ENCODE measurements around the gene MARS1. TPM values are rescaled to one million over a fixed set of nuclear protein-coding genes. Genes with fewer than 3 reads are reported as not detected.

The MARS1 gene
- total RNA-seq, 2 donors from 2014 or later, result 36.9 to 41.0 TPM

GRCh38 chr12:57522011-57522886, 34.4 kb downstream of the MARS1 start, which contains the start of gene MBD6:
Gene MBD6 (plus strand): TSS chr12:57522824. CDS start chr12:57524304, 1,480 bp downstream.
- H3K4me3 ChIP-seq, result peak within 1 kb of the TSS; percentile 93 to 97
- H3K9me3 ChIP-seq, result no peaks in the 10 kb centered on the region
- peak within 1 kb of the TSS; percentile 97 to 100 for H3K27ac ChIP-seq
- peaks cover 42% of the 10 kb centered on the region for H3K36me3 ChIP-seq
- DNase-seq (ENCODE audit: low spot score), result peak; percentile 91
- H3K27me3 ChIP-seq, result no peaks in the 10 kb centered on the region
- TF ChIP-seq CTCF (IDR thresholded peaks at IDR 0.05), result no peak
- peaks cover 0 to 71% of the 10 kb centered on the region in 2 donors for H3K4me1 ChIP-seq

GRCh38 chr12:57522887-57523705, 35.2 kb downstream of the MARS1 start:
- Histone ChIP-seq H3K27ac (peak overlapping the region; percentile 97 to 100), H3K4me3 (peak overlapping the region; percentile 93 to 97), H3K9me3 (no peaks in the 10 kb centered on the region), H3K27me3 (no peaks in the 10 kb centered on the region), H3K36me3 (peaks cover 42% of the 10 kb centered on the region), H3K4me1 (peaks cover 0 to 62% of the 10 kb centered on the region in 2 donors)
- TF ChIP-seq CTCF (IDR thresholded peaks at IDR 0.05), result no peak
- no peak for DNase-seq (ENCODE audit: low spot score)

- no peaks in the 10 kb centered on the region for H3K9me3 ChIP-seq
- no peaks in the 10 kb centered on the region for H3K27me3 ChIP-seq
- H3K4me3 ChIP-seq, result peak overlapping the region; percentile 93 to 97
- DNase-seq (ENCODE audit: low spot score), result no peak
- peaks cover 0 to 53% of the 10 kb centered on the region in 2 donors for H3K4me1 ChIP-seq
- peak overlapping the region; percentile 97 to 100 for H3K27ac ChIP-seq
- H3K36me3 ChIP-seq, result peaks cover 51% of the 10 kb centered on the region
- no peak for TF ChIP-seq CTCF (IDR thresholded peaks at IDR 0.05)
These were observed 36.1 kb downstream of the MARS1 start for GRCh38 chr12:57523706-57524614.

- Histone ChIP-seq H3K4me3 (no peak overlapping the region), H3K27ac (no peak overlapping the region), H3K36me3 (peaks cover 62% of the 10 kb centered on the region), H3K4me1 (peaks cover 0 to 47% of the 10 kb centered on the region in 2 donors), H3K27me3 (no peaks in the 10 kb centered on the region), H3K9me3 (no peaks in the 10 kb centered on the region)
- no peak for TF ChIP-seq CTCF (IDR thresholded peaks at IDR 0.05)
- DNase-seq (ENCODE audit: low spot score), result no peak
These were observed 37.1 kb downstream of the MARS1 start for GRCh38 chr12:57524814-57525614.

Measured in right atrium auricular region (tissue), 2 donors.